Central memory CD8-positive, alpha-beta T cell (primary cell): ENCODE measurements around the gene ZNF81.
"Not testable (repeated sequence)": the region's sequence is repeated elsewhere in the genome, so short reads cannot be mapped to it uniquely, and the experiment has no call there.

Experiments used
- ATAC-seq: fragments of 150-1000 bp; cut with Tn5 transposase; replicated peaks from 2 replicates; pipeline ENCODE4 v1.10.0; 2022; ENCODE audit warnings: mild to moderate bottlenecking, moderate FRiP score, moderate number of reproducible peaks; ENCODE audit not compliant: poor library complexity, severe bottlenecking; ENCODE audit errors: extremely low read depth
- DNase-seq, 2 donors: peaks; one replicate each; pipeline ENCODE4 v3.0.0; 2021; ENCODE audit warnings: low spot score in 2 of 2
- H3K27ac Mint-ChIP-seq: one replicate; pipeline ENCODE4 v1.8.0; 2022; ENCODE audit warnings: low read depth, mild to moderate bottlenecking, moderate library complexity, mixed read lengths
- H3K27me3 Mint-ChIP-seq: one replicate; pipeline ENCODE4 v1.8.0; 2022; ENCODE audit warnings: mixed read lengths
- H3K36me3 Mint-ChIP-seq: one replicate; pipeline ENCODE4 v1.8.0; 2022; ENCODE audit warnings: mild to moderate bottlenecking, moderate library complexity, mixed read lengths; ENCODE audit not compliant: insufficient read depth
- H3K4me1 Mint-ChIP-seq: one replicate; pipeline ENCODE4 v1.8.0; 2022; ENCODE audit warnings: mixed read lengths
- H3K4me3 Mint-ChIP-seq: one replicate; pipeline ENCODE4 v1.8.0; 2022; ENCODE audit warnings: mild to moderate bottlenecking, moderate library complexity, mixed read lengths
- H3K9me3 Mint-ChIP-seq: one replicate; pipeline ENCODE4 v1.8.0; 2022; ENCODE audit warnings: mixed read lengths

Gene ZNF81

DNA sequence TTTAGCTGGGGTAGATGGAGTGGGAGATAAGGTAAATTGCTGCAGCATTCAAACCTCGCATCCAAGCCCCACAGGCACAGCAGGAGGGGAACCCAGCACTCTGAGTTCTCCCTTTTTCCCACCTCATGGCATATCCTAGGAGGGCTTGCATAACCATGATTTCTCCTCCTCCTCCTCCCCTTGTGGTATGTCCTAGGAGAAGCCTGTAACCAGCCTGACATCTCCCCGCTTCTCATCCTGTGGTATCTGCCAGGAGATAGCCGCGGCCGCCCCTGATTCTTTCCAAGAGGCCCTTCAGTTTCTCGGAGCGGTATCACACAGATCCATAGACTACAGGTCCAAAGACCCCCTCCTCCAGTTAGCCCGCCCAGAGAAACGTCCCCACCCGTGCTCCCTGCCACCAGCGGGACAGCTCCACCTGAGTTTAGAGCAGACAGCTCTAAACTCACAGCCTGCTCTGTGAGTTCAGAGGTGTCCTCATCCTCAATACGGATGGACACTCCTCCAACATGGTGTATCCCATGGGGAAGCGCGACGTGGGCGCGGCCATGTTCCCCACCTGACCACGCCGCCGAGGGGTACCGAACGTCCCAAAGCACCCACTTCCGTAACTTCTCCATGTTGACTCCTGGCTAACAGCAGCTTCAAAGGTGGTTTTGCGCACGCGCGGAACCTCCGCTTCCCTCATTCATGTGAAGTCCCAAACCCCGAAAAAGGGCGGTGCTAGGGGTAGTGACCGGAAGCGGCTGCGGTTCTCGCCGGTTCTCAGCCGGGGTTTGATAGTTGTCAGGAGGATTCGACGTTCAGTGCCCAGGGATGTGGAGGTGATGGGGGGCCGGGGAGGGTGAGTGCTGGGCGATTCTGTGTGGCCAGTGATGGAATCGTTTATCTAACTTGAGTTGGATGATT is at the start of gene ZNF81:
Gene ZNF81, plus strand, starts transcription at position 739 of the 909 bp plus-strand sequence. CDS start 9,366 bp downstream, outside the sequence.
- peaks cover 13% of the 10 kb centered on the region for H3K4me1 Mint-ChIP-seq
- H3K36me3 Mint-ChIP-seq: peaks cover 4% of the 10 kb centered on the region
- H3K27ac Mint-ChIP-seq: peak within 1 kb of the TSS; percentile 95
- H3K27me3 Mint-ChIP-seq: no peaks in the 10 kb centered on the region
- no peaks in the 10 kb centered on the region for H3K9me3 Mint-ChIP-seq
- H3K4me3 Mint-ChIP-seq: peak within 1 kb of the TSS; percentile 99
- DNase-seq: peak; percentile 82
- peak; percentile 94 for ATAC-seq

DNA sequence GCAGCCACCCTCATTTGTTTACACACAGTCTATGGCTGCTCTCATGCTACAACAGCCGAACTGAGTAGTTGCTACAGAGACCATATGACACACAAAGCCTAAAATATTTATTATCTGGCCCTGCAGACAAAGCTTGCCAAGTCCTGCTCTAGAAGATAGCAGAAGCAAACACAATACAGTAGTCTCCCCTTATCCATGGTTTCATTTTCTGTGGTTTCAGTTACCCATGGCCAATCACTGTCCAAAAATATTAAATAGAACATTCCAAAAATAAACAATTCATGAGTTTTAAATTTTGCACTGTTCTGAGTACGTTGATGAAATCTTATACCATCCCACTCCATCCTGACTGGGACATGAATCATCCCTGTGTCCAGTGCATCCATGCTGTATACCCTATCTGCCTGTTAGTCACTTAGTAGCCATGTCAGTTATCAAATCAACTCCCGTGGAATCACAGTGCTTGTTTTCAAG is 40.2 kb upstream of the ZNF81 start:
- ATAC-seq (no peak), DNase-seq (no peak)
- no peaks in the 10 kb centered on the region for H3K9me3 Mint-ChIP-seq
- no peak overlapping the region for H3K4me3 Mint-ChIP-seq
- no peaks in the 10 kb centered on the region for H3K36me3 Mint-ChIP-seq
- no peaks in the 10 kb centered on the region for H3K27me3 Mint-ChIP-seq
- no peak overlapping the region for H3K27ac Mint-ChIP-seq
- H3K4me1 Mint-ChIP-seq: no peaks in the 10 kb centered on the region

DNA sequence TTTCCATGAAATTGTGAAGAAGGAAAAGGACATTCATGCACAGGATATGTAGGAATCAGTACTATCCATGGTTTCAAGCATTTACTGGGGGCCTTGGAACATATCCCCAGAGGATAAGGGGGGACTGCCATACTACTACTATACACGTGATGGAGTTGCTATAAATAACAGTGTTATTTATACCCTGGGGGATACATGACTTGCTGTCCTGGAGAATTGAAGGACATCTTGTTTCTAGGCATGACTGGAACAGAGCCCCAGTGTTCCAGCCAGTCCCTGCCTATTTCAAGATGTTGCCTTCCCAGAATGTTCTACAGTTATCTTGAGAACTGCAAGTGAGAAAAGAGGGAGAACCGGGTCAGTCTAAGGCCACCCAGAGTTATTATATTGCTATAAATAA is 39.6 kb upstream of the ZNF81 start:
- Mint-ChIP-seq H3K4me1 (no peaks in the 10 kb centered on the region), H3K4me3 (no peak overlapping the region), H3K36me3 (no peaks in the 10 kb centered on the region), H3K27ac (no peak overlapping the region), H3K9me3 (no peaks in the 10 kb centered on the region), H3K27me3 (no peaks in the 10 kb centered on the region)
- ATAC-seq (no peak), DNase-seq (no peak)

DNA sequence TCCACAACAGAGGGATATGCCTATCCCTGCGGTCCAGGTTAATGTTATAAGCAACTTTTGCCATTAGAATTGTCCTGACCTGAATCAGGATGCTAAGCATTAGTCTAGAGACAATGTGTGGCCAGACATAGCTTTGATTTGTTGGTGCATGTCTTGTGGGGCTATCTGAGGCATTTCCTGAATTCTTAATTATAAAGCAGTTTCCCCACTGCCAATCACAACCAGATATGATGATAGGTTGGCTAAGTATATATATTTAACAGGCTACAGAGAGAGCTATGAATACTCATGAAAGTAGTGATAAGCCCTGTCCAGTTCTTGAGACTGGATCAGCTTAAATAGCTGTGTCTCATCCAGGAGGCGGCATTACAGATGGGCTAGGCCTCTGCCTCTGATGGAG is 37.8 kb upstream of the ZNF81 start:
- no peak overlapping the region for H3K4me3 Mint-ChIP-seq
- H3K9me3 Mint-ChIP-seq: no peaks in the 10 kb centered on the region
- no peaks in the 10 kb centered on the region for H3K4me1 Mint-ChIP-seq
- no peaks in the 10 kb centered on the region for H3K27me3 Mint-ChIP-seq
- H3K36me3 Mint-ChIP-seq: no peaks in the 10 kb centered on the region
- DNase-seq (no peak), ATAC-seq (no peak)
- no peak overlapping the region for H3K27ac Mint-ChIP-seq

DNA sequence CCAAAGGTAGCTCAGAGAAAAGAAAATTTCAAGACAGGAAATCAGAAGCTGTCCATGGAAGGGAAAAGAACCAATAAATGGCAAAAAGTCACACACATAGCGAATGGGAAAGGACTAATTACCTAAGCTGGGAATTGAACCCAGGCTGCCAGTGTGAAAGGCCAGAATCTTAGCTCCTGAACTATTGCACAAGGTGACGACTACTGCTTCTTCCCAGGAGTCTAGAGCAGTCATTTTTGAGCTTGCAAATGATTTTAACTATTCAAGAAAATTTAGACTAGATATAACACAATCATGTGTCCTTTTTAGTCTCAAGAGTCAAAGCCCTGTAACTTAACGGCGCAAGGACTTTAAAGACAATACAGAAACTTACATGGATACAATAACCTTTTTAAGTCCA is 34.1 kb upstream of the ZNF81 start:
- H3K4me1 Mint-ChIP-seq: no peaks in the 10 kb centered on the region
- DNase-seq: no peak
- no peak overlapping the region for H3K4me3 Mint-ChIP-seq
- H3K27me3 Mint-ChIP-seq: no peaks in the 10 kb centered on the region
- H3K27ac Mint-ChIP-seq: no peak overlapping the region
- no peaks in the 10 kb centered on the region for H3K9me3 Mint-ChIP-seq
- no peaks in the 10 kb centered on the region for H3K36me3 Mint-ChIP-seq
- no peak for ATAC-seq

DNA sequence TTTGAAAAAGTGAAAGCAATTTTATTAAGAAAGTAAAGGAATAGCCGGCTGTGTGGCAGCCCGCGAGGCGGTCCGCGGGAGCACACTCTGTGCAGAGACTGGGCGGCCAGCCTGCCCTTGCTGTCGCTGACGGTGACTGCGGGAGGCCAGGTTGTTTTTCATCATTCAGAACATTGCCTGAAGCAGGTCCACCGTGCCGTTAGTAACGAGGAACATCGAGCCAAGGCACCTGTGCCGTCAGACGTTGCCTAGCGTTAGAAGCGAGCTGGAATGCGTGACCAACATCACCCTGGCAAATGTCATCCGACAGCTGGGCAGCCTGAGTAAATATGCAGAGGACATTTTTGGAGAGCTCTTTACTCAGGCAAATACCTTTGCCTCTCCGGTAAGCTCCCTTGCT is 33.6 kb upstream of the ZNF81 start:
- H3K4me3 Mint-ChIP-seq, DNase-seq, H3K4me1 Mint-ChIP-seq, H3K27ac Mint-ChIP-seq, H3K36me3 Mint-ChIP-seq, H3K27me3 Mint-ChIP-seq, H3K9me3 Mint-ChIP-seq, ATAC-seq: not testable (repeated sequence)

DNA sequence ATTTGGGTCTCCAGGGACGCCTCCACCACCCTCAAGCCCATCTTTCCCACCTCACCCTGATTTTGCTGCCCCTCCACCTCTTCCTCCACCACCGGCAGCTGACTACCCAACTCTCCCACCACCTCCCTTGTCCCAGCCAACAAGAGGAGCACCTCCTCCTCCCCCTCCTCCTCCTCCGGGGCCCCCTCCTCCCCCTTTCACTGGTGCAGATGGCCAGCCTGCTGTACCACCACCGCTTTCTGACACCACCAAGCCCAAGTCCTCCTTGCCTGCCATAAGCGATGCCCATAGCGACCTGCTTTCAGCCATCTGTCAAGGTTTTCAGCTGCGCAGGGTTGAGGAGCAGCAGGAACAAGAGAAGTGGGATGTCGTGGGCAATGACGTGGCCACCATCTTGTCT is 32.4 kb upstream of the ZNF81 start:
- no peak overlapping the region for H3K4me3 Mint-ChIP-seq
- H3K4me1 Mint-ChIP-seq: no peaks in the 10 kb centered on the region
- H3K9me3 Mint-ChIP-seq: no peaks in the 10 kb centered on the region
- H3K36me3 Mint-ChIP-seq: no peaks in the 10 kb centered on the region
- no peaks in the 10 kb centered on the region for H3K27me3 Mint-ChIP-seq
- no peak for ATAC-seq
- H3K27ac Mint-ChIP-seq: no peak overlapping the region
- DNase-seq: no peak

DNA sequence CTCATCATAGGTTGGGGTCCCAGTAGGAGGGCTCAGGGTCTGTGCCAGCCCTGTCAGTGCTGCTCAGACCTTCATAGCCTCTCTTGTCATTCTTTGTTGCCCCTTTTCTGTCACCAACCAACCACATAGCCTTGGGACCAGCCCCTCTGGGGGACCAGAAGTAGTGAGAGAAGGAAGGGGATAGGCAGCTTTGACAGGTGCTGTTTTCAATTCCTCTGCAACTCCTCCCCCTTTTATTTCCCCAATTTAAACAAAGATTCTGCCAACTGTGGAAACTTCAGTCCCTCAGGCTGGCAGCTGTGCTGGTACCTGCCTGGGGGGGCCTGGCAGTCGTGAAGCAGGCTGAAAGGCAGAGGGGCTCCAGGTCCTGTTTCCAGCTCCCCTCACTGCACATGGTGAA is 30.9 kb upstream of the ZNF81 start:
- not testable (repeated sequence) for H3K4me1 Mint-ChIP-seq, DNase-seq, H3K27ac Mint-ChIP-seq

DNA sequence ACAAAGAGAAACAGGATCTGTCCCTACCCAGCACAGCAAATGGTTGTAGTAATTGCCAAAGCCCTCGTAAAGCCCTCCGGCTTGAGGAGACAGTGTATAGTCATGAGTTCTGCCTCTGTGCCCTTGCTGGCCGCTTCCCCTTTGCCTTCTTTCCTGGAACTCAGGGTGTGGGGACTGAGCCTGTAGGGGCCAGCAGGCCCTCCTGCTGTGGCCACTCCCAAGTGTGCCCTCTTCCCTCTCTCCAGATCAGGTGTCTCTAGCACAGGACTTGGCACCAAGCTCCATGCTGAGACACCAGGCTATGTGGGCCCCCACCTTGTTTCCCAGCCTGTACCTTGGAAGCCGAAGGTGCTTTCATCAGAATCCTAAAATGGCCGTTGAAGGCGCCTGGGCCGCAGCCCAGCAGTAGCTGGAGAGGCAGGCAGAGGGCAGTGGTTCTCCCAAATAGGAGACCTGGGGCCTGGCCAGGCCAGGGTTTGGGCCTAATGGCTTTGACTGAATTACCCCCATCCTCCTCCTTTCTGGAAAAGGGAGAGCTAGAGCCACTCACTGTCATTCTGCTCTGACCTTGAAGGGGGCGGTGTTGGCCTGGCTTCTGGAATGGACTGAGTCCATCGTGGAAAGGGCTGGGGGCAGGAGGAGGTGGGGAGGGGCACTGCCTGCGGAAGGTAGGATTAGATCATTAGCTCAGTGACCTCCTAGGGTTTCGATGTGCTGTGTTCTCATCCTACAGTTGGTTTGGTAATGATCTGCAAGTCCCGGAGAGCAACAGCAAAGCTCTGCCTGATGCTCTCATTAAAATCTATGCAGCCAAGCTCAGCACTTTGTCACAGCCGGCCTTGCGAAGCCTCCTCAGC is 30.1 kb upstream of the ZNF81 start:
- H3K27me3 Mint-ChIP-seq, DNase-seq, H3K9me3 Mint-ChIP-seq, H3K27ac Mint-ChIP-seq, H3K4me3 Mint-ChIP-seq, H3K36me3 Mint-ChIP-seq, H3K4me1 Mint-ChIP-seq, ATAC-seq: not testable (repeated sequence)

More for the DNA sequence above, 30.9 kb upstream of the ZNF81 start:
- not testable (repeated sequence) for H3K27me3 Mint-ChIP-seq, ATAC-seq, H3K36me3 Mint-ChIP-seq, H3K4me3 Mint-ChIP-seq, H3K9me3 Mint-ChIP-seq

DNA sequence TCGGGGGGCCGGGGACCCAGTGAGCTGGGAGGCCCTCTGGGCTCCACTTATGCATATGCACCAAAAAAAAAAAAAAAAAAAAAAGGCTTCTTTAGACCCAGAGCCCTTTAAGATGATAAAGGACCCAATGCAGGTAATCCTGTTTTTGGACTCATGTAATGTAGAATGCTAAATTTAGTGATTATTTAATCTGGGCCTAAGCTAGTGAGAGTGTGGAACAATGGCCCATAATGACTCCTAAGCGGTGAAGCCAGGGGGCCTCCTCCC is 29.5 kb upstream of the ZNF81 start:
- H3K4me1 Mint-ChIP-seq, H3K4me3 Mint-ChIP-seq, ATAC-seq, DNase-seq, H3K9me3 Mint-ChIP-seq, H3K36me3 Mint-ChIP-seq, H3K27me3 Mint-ChIP-seq, H3K27ac Mint-ChIP-seq: not testable (repeated sequence)

DNA sequence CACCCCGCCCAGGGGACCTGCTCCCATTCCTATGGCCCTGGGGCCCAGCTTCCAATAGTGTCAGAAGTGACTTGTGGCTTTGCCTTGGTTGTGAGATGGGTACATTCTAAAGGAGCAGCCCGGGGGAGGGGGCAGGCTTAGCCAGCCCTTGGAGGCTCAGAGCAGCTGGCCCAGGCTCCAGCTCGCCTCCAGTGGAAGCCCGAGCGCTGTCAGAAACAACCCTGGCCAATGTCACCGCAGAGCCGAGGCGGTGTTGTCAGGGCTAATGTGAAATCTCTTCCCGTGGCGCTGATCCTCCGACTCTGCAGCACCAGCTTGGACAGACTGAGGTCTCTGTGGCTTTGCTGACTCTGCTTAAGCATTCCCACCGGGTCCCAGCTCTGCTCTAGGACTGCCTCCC is 29.2 kb upstream of the ZNF81 start:
- Mint-ChIP-seq H3K27me3 (no peaks in the 10 kb centered on the region), H3K36me3 (no peaks in the 10 kb centered on the region), H3K4me3 (no peak overlapping the region), H3K4me1 (no peaks in the 10 kb centered on the region), H3K27ac (no peak overlapping the region), H3K9me3 (no peaks in the 10 kb centered on the region)
- ATAC-seq (no peak), DNase-seq (no peak)

DNA sequence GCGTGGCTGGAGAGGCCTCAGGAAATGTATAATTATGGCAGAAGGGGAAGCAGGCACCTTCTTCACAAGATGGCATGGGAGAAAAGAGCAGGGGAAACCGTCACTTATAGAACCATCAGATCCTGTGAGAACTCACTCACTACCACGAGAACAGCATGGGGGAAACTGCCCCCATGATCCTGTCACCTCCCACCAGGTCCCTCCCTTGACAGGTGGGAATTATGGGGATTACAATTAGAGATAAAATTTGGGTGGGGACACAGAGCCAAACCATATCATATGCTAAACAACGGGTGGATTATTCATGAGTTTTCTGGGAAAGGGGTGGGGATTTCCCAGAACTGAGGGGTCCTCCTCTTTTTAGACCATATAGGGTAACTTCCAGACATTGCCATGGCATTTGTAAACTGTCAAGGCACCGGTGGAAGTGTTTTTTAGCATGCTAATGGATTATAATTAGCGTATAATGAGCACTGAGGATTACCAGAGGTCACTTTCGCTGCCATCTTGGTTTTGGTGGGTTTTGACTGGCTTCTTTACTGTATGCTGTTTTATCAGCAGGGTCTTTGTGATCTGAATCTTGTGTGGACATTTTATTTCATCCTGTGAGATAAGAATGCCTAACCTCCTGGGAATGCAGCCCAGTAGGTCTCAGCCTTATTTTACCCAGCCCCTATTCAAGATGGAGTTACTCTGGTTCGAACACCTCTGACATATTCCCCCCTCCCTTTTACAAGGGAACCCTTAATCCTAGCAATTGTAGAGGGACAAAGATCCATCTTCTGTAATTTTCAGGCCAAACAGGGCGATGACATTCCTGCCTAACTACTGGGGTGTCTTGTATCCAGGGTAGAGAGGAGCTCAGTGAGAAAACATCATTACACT is 27.6 kb upstream of the ZNF81 start:
- ATAC-seq: no peak
- no peak for DNase-seq
- Mint-ChIP-seq H3K27ac (no peak overlapping the region), H3K4me3 (no peak overlapping the region), H3K36me3 (no peaks in the 10 kb centered on the region), H3K4me1 (no peaks in the 10 kb centered on the region), H3K9me3 (no peaks in the 10 kb centered on the region), H3K27me3 (no peaks in the 10 kb centered on the region)
